Endodermal cell (in vitro differentiated cells): ENCODE data around the gene RNPEPL1. TPM values are rescaled to one million over a fixed set of nuclear protein-coding genes. Genes with fewer than 3 reads are reported as not detected.

Experiments
- DNase-seq: peaks from one replicate; pipeline ENCODE4 v3.0.0-alpha.2; 2017
- H3K27ac ChIP-seq: 2 replicates; pipeline ENCODE4 v1.5.1; 2013; ENCODE audit warnings: mild to moderate bottlenecking, low read depth, low read length, moderate library complexity
- H3K27me3 ChIP-seq: 2 replicates; pipeline ENCODE4 v1.6.1; 2013; ENCODE audit warnings: mild to moderate bottlenecking, low read length, moderate library complexity; ENCODE audit not compliant: insufficient read depth, control insufficient read depth, poor library complexity, severe bottlenecking
- H3K36me3 ChIP-seq: 2 replicates; pipeline ENCODE4 v1.7.0; 2013; ENCODE audit warnings: mild to moderate bottlenecking, low read length, moderate library complexity; ENCODE audit not compliant: control insufficient read depth, insufficient read depth
- H3K4me1 ChIP-seq: one replicate; pipeline ENCODE4 v1.7.0; 2013; ENCODE audit warnings: low read length; ENCODE audit not compliant: control insufficient read depth, insufficient read depth
- H3K4me3 ChIP-seq: 2 replicates; pipeline ENCODE4 v1.5.1; 2013; ENCODE audit warnings: mild to moderate bottlenecking, low read length, moderate library complexity
- H3K9ac ChIP-seq: 2 replicates; pipeline ENCODE4 v1.6.1; 2013; ENCODE audit warnings: mild to moderate bottlenecking, low read length, moderate library complexity; ENCODE audit not compliant: poor library complexity, severe bottlenecking; ENCODE audit errors: extremely low read depth
- H3K9me3 ChIP-seq: 2 replicates; pipeline ENCODE4 v1.6.1; 2013; ENCODE audit warnings: mild to moderate bottlenecking, low read length, moderate library complexity; ENCODE audit not compliant: control insufficient read depth
- H3K27ac Mint-ChIP-seq: 2 replicates; pipeline ENCODE4 v1.8.0; 2020; ENCODE audit warnings: mixed read lengths
- H3K27me3 Mint-ChIP-seq: 2 replicates; pipeline ENCODE4 v1.8.0; 2021; ENCODE audit warnings: mild to moderate bottlenecking, mixed read lengths; ENCODE audit not compliant: insufficient read depth
- H3K36me3 Mint-ChIP-seq: 2 replicates; pipeline ENCODE4 v1.8.0; 2020; ENCODE audit warnings: low read depth, mixed read lengths
- H3K4me1 Mint-ChIP-seq: 2 replicates; pipeline ENCODE4 v1.8.0; 2020; ENCODE audit warnings: mixed read lengths
- H3K4me3 Mint-ChIP-seq: 2 replicates; pipeline ENCODE4 v1.8.0; 2020; ENCODE audit warnings: mild to moderate bottlenecking, moderate library complexity, mixed read lengths
- H3K9me3 Mint-ChIP-seq: 2 replicates; pipeline ENCODE4 v1.8.0; 2020; ENCODE audit warnings: mild to moderate bottlenecking, mixed read lengths
- WGBS, 2 experiments: methylation state at CpG; one replicate each; pipeline versions ENCODE4 v1.1.5 to v1.1.7; 2013; ENCODE audit warnings: missing lambda C conversion rate in 2 of 2, mixed read lengths in 1 of 2; ENCODE audit not compliant: insufficient coverage in 1 of 2, insufficient read length in 1 of 2; 5-methylcytosine and 5-hydroxymethylcytosine counted together
- total RNA-seq, 2 donors: library from RNA; stranded (reverse); fragmentation: NEBNext Ultra II Directional in 1 of 2; extraction: Animal tissue kit (Norgen Biotek cat#: 25700) in 1 of 2; gene quantifications; 2 replicates in 1 of 2; 3 replicates in 1 of 2; pipeline ENCODE4 v1.2.1, GENCODE V29; 2021
- TF ChIP-seq, protein P1 (sequence below): fragments of 200-600 bp; sonication (generic); conservative IDR thresholded peaks from 2 replicates; pipeline ENCODE4 v1.5.0; 2021; ENCODE audit warnings: antibody characterized with exemption, mild to moderate bottlenecking

The RNPEPL1 gene
- total RNA-seq, 2 donors from 2014 or later = 38.4 to 52.4 TPM

- TF ChIP-seq, protein P1, sequence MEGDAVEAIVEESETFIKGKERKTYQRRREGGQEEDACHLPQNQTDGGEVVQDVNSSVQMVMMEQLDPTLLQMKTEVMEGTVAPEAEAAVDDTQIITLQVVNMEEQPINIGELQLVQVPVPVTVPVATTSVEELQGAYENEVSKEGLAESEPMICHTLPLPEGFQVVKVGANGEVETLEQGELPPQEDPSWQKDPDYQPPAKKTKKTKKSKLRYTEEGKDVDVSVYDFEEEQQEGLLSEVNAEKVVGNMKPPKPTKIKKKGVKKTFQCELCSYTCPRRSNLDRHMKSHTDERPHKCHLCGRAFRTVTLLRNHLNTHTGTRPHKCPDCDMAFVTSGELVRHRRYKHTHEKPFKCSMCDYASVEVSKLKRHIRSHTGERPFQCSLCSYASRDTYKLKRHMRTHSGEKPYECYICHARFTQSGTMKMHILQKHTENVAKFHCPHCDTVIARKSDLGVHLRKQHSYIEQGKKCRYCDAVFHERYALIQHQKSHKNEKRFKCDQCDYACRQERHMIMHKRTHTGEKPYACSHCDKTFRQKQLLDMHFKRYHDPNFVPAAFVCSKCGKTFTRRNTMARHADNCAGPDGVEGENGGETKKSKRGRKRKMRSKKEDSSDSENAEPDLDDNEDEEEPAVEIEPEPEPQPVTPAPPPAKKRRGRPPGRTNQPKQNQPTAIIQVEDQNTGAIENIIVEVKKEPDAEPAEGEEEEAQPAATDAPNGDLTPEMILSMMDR = no peak
- 90 to 100% methylated on average over 5 to 10 of the region's 10 CpGs for WGBS, 2 experiments
- no peaks in the 10 kb centered on the region for H3K36me3 Mint-ChIP-seq
- Histone ChIP-seq H3K27me3 (no peaks in the 10 kb centered on the region), H3K27ac (no peak overlapping the region), H3K36me3 (no peaks in the 10 kb centered on the region), H3K4me1 (no peaks in the 10 kb centered on the region), H3K9me3 (peaks cover 7% of the 10 kb centered on the region), H3K4me3 (no peak overlapping the region), H3K9ac (no peak overlapping the region)
- DNase-seq = peak; percentile 40
- peaks cover 7% of the 10 kb centered on the region for H3K9me3 Mint-ChIP-seq
- H3K4me3 Mint-ChIP-seq = no peak overlapping the region
- H3K4me1 Mint-ChIP-seq = peaks cover 3% of the 10 kb centered on the region
- H3K27me3 Mint-ChIP-seq = peaks cover 3% of the 10 kb centered on the region
- no peak overlapping the region for H3K27ac Mint-ChIP-seq
Measured at GRCh38 chr2:240623531-240624010, 55.3 kb downstream of the RNPEPL1 start.

GRCh38 chr2:240624011-240624949 is 56.0 kb downstream of the RNPEPL1 start:
- Histone ChIP-seq H3K9me3 (no peaks in the 10 kb centered on the region), H3K27ac (no peak overlapping the region), H3K9ac (no peak overlapping the region), H3K4me1 (no peaks in the 10 kb centered on the region), H3K36me3 (no peaks in the 10 kb centered on the region), H3K27me3 (no peaks in the 10 kb centered on the region), H3K4me3 (no peak overlapping the region)
- TF ChIP-seq, protein P1 = no peak
- Mint-ChIP-seq H3K4me3 (no peak overlapping the region), H3K36me3 (no peaks in the 10 kb centered on the region), H3K4me1 (peaks cover 3% of the 10 kb centered on the region), H3K9me3 (no peaks in the 10 kb centered on the region), H3K27ac (no peak overlapping the region), H3K27me3 (no peaks in the 10 kb centered on the region)
- WGBS, 2 experiments = 84 to 86% methylated on average over 9 to 24 of the region's 24 CpGs
- DNase-seq = peak; percentile 37

GRCh38 chr2:240624950-240625621 is 56.8 kb downstream of the RNPEPL1 start, which contains the start of gene GPR35:
Gene GPR35, plus strand, starts transcription at chr2:240625480. Its CDS starts 4,473 bp downstream, at chr2:240629953.
- peak; percentile 56 for DNase-seq

More at GRCh38 chr2:240624950-240625621, 56.8 kb downstream of the RNPEPL1 start, which contains the start of gene GPR35:
- no peaks in the 10 kb centered on the region for H3K4me1 ChIP-seq
- WGBS, 2 experiments = 67 to 79% methylated on average over 11 to 23 of the region's 23 CpGs
- no peaks in the 10 kb centered on the region for H3K27me3 Mint-ChIP-seq
- H3K36me3 Mint-ChIP-seq = no peaks in the 10 kb centered on the region
- no peaks in the 10 kb centered on the region for H3K9me3 Mint-ChIP-seq
- H3K4me1 Mint-ChIP-seq = peaks cover 3% of the 10 kb centered on the region
- no peak within 1 kb of the TSS for H3K9ac ChIP-seq
- no peaks in the 10 kb centered on the region for H3K9me3 ChIP-seq
- H3K27ac Mint-ChIP-seq = no peak within 1 kb of the TSS
- H3K4me3 Mint-ChIP-seq = no peak within 1 kb of the TSS
- H3K4me3 ChIP-seq = no peak within 1 kb of the TSS
- H3K36me3 ChIP-seq = no peaks in the 10 kb centered on the region
- no peak within 1 kb of the TSS for H3K27ac ChIP-seq
- TF ChIP-seq, protein P1 = no peak
- H3K27me3 ChIP-seq = no peaks in the 10 kb centered on the region
